HG03060 (cell line): ENCODE results near the gene UNC93B1.
"Not testable (repeated sequence)": the region's sequence is repeated elsewhere in the genome, so short reads cannot be mapped to it uniquely, and the experiment has no call there.

Source experiments
- ATAC-seq: cut with Tn5 transposase; IDR thresholded peaks from one replicate; pipeline ENCODE4 v1.9.1; 2021; ENCODE audit warnings: low read depth, moderate number of reproducible peaks; ENCODE audit not compliant: unreplicated experiment

UNC93B1 gene

DNA sequence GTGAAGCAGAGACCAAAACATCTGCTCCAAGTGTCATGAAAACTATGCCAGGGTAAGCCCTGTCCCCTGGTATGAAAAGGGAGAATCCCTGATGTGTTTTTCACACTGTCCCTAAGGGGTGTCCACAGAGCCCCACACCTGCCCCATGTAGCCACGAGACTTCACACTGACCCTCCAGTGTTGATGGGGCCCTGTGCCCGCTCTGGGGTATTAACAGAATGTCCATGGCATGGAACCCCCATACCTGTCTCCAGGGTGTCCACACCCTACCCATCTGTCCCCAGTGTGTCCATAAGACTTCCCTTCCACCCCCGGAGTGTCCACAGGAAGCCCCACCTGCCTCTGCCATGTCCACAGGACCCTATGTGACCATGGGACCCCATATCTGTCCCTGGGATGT is 8.8 kb downstream of the UNC93B1 start:
- ATAC-seq: not testable (repeated sequence)

DNA sequence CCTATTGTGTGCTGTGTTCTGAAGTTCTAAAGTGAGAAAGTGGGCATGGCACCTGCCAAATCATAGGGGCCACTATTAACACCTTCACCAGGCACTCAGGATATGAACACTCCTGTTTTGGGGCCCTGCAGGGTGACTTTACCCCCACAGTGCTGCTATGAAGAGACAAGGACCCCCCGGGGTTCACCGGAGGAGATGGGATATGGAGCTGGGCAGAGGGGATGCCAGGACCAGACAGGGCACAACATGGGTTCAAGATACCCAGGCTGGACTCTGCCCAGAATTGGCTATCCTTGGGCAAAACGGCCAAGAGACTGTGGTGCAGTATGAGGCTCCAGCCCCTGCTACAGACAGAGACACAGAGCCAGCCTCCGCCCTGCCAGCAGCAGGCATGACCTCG is 9.5 kb downstream of the UNC93B1 start:
- ATAC-seq: not testable (repeated sequence)

DNA sequence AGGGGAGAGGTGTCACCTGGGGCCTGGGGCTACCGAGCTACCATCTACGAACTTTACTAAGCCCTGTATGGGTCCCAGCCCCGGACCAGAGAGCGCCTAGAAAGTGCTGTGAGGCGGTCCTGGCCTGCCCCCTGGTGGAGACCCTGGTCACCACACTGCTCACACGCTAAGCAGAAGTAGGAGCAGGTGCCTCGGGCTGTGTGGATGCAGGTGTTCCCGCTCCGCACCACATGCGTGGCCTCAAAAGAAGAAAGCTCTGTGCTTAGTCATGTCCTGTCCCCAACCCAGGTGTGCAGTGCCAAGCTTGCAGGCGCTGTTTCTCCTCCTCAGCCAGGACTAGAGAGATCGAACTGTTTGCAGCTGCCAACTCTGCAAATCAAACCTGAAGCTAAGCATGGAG is 10.1 kb downstream of the UNC93B1 start:
- ATAC-seq: not testable (repeated sequence)

DNA sequence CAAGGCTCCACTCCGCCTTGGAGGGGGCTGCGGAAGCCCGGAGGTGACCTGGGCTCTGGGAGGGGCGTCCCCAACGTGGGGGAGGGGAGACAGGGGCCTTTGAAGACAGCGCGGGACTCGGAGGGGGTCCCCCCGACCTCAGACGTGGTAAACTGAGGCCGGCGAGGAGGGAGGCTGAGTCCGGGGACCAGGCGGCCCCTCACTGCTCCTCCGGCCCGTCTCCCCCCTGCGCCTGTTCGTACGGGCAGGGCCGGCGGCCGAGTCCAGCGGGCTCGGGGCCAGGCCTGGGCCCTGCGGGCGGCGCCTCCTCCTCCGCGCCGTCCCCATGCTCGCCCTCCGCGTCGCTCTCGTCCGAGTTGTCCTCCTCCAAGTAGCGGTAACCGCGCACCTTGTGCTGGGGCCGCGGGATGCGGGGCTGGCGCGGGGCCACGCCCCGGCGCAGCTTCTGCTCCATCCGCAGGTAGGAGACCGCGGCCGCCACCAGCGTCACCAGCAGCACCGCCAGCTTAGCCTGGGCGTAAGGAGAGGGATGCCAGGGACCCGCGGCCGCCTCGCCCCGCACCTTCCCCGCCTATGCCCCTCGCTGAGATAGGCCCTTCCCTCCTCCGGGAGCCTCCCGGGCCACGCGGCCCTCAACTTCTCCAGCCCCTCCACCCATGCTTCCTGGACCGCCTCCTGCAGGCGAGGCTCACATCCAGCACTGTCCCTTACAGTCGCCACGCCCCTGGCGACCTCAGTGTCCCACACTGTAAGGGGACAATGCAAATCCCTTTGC is 12.4 kb downstream of the UNC93B1 start:
- ATAC-seq: not testable (repeated sequence)

DNA sequence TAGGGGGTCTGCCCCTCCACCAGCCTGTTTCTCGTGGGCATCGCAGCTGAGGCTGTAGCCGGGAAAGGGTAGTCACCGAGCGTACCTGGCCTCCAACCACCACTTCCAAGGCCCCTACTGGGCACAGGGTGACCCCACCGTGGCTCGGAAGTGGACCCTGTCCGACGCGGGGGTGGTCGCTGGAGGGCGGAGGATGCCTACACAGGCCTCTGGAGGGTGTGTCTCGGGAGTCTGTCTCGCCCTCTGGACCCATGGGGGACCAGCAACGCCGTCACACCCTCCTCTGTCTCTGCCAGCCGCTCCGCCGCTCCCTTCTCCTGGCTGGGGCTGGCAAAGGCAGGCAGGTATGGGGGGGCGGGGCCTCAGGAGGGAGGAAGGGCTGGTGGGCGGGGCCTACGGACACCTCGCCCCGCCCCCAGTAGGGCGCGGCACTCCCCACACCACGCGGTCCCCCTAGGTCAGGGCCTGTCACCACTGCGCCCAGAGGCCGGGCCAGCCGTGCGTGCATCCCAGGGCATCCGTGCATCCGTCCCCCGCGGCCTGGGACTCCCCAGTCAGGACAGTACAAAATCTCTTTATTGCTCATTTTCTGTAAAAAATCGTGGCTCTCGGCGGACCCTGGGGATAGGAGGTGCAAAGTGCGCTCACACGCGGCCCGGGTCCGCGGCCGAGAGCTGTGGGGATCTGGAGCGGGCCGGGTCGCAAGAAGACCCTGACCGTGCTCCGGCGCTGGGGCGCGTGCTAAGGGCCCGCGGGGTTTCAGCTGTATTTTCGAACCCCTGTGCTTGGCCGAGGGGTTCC is 13.2 kb downstream of the UNC93B1 start:
- ATAC-seq: not testable (repeated sequence)

DNA sequence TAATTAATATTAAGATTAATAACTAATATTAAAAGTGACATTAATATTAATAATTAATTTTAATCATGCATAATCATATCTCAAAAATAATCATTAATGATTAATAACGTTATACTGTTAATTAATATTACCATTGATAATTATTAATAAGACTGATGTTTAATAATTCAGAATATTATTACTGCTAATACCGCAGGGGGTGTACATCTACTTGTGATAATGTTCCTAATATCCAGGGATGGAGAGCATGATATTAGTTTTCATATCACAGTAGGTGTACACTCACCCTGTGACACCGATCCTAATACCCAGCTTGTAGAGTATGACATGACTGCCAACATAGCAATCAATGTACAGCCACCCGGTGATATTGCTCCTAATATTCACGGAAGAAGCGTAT is 18.6 kb downstream of the UNC93B1 start:
- ATAC-seq: not testable (repeated sequence)

DNA sequence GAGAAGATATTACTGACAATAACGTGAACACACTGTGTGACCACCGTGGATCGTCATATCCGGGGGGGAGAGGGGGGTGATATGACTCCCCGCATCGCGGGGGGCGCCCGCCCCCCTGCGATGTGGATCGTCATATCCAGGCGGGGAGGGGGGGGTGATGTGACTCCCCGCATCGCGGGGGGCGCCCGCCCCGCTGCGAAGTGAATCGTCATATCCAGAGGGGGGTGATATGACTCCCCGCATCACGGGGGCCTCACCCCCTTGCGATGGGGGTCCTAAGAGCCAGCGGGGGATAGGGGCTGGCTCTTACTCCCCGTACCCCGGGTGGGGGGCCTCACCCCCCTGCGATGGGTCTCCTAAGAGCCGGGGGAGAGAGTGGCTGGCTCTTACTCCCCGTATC is 19.9 kb downstream of the UNC93B1 start:
- ATAC-seq: no peak

DNA sequence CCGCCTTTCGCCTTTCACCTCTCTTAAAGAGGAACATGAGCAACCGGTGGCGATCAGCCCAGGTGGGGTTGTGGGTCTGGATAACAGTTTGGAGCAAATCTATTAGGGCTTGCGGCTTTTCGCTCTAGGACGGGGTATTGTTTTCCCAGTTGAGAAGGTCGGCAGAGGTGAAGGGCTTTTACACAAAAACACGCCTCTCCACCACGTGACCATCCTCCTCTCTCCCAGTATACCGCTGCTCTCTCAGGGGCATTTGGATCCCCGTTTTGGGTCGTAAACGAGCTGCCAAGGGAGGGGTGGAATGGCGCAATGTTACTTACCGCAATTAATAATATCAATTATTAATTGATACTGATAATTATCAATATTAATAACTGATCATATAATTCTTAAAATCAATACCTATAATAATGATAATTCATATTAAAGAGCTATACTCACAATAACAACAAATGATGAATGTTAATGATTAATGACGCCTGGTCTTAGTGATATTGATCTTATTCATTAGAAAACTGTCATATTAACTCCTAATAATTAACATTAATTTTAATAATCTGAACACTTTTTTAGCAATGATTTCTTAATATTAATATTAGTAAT is 21.5 kb downstream of the UNC93B1 start:
- not testable (repeated sequence) for ATAC-seq

DNA sequence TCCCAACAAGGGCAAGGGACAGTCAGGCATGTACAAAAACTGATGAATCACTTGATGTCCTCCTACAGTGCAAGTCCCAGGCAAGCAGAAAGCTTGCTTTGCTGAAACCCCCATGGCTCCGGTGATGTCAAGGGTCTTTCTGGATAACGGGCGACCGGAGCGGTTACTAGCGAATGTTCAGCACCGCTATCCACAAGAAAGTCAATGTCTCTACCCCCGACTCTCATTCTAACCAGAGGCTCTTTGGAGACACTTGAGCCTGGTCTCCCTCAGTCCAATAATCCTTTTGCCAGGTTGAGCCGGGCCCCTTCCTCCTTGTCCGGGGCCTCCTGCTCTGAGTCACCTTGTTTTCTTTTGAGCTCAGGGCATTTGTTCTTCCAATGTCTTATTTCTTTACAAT is 22.7 kb downstream of the UNC93B1 start:
- not testable (repeated sequence) for ATAC-seq

DNA sequence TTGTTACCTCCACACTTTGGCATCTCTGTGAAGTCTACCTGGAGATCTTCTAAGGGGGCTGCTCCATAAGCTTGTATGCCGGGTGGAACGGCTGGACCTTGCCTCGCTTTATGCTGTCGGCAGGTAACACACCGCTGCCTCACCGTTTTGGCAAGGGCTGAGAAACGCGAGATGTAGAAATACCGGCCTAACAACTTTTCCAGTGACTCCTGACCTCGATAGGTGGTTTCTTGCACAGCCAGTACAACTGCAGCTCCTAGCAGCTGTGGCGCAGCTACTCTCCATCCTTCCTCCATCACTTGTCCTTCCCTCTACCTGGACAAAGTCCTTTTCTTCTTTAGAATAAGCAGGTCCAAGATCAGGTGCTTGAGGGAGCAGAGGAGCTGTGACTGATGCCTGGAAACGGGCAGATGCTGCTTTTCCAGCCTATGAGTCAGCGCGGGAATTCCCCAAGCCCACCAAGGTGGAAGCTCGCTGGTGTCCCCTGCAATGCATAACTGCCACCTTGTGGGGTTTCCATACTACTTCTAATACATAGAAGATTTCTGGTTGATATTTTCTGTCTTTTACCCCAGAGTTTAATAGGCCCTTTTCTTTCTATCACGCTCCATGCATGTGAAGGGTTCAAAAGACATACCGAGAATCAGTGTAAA is 25.0 kb downstream of the UNC93B1 start:
- ATAC-seq: not testable (repeated sequence)

DNA sequence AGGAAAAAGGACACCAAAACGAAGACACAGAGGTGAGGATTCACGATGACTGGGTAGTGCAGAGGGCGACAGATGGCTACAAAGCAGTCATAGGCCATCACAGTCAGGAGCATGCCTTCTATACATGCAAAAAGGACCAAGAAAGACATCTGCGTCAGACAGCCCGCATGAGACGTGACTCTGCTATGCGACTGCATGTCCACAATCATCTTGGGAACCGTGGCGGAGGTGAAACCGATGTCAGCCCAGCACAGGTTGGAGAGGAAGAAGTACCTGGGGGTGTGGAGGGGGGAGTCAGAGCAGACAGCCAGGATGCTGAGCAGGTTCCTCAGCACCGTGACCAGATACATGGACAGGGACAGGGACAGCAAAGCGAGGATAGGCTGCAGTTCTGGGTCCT is 29.2 kb downstream of the UNC93B1 start:
- ATAC-seq: not testable (repeated sequence)

DNA sequence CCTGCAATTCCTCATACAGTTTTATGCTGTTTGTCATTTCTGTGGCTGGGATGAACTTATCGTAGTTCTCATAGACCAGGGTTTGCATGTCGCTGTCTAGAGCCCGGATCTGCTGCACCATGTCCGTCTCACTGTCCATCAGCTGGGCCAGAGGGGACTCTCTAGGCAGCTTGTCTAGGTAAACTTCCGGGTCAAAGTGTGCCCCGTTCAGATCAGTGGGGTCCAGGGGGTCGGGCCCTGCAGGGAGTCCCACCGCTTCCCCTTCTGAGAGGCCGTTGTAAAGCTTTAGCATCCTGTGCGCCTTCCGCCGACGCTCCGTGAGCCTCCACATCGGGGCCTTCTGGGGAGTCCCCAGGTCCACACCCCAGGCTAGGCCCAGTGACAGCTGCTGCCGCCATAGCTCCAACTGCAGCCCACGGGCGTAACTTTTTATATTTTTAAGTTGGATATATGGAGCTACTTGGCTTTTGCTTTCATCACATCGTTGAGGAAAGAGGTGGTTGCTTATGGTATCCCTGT is 38.0 kb downstream of the UNC93B1 start:
- ATAC-seq: not testable (repeated sequence)

DNA sequence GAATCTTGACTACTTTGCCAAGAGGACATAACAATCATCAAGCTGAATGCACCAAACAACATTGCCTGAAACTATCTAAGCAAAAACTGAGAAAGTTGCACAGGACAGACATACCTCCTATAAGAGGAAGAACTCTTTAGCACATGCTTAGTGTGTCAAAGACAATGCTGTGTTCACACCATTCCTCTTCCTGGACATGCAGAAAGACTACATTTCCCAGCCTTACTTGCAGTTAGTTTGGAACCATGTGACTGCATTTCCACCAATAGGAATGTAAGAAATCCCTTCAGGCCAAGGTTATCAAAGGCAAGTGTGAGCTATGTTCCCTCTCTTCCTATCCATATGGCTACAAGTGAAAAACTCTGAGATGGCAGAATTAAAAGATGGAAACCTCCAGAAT is 39.2 kb downstream of the UNC93B1 start:
- not testable (repeated sequence) for ATAC-seq

DNA sequence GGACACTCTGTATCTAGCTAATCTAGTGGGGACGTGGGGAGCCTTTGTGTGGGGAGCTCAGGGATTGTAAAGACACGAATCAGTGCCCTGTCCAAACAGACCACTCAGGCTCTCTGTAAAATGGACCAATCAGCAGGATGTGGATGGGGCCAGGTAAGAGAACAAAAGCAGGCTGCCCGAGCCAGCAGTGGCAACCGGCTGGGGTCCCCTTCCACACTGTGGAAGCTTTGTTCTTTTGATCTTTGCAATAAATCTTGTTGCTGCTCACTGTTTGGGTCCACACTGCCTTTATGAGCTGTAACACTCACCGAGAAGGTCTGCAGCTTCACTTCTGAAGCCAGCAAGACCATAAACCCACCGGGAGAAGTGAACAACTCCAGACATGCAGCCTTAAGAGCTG is 40.0 kb downstream of the UNC93B1 start:
- not testable (repeated sequence) for ATAC-seq

DNA sequence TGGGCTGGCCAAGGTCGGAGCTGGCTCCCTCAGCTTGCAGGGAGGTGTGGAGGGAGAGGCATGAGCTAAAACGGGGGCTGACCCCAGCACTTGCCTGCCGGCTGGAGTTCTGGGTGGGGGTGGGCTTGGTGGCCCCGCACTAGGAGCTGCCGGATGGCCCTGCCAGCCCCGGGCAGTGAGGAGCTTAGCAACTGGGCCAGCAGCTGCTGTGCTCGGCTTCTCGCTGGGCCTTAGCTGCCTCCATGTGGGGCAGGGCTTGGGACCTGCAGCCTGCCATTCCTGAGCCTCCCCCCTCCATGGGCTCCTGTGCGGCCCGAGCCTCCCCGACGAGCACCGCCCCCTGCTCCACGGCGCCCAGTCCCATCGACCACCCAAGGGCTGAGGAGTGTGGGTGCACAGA is 40.7 kb downstream of the UNC93B1 start:
- ATAC-seq: not testable (repeated sequence)

DNA sequence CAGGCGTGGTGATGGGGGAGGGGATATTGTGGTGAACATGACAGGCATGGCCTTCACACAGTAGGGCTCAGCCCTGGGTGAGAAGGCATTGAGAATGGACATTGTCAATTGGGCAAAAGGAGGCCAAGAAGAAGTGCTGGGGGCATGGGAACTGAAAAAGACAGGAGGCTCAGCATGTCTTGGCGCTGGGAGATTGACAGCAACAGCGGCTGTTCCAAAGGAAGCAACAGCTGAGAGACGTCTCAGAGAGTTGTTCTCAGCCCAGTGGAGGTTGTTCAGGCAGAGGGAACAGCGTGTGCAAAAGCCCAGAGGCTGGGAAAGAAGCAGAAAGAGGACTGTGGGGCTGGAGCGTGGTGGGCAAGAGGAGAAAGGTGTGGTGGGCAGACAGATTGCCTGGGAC is 47.7 kb downstream of the UNC93B1 start:
- ATAC-seq: not testable (repeated sequence)

DNA sequence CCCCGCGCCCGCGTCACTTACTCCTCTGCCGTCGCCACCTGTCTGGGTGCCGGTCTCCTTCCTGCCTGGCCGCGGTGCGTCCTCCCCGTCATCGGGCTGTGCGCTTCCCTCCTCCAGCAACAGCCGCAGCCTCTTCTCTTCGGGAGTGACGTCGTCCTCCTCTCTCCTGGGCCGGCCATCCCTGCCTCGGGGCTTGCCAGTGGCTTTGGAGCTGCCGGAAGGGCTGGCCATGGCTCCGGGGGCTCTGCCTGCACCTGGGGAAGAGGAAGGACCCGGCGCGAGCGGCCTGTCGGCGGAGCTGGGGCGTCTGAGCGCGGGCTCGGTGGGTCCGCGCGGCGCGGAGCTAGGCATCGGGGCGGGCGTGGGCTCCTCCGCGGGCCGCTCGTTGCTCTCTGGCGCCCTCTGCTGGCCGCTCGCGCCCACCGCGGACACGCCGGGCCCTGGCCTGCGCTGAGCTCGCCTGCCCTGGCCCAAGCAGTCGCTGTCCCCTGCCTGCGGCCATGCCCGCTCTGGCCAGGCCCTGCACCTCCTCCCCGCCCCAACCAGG is 48.4 kb downstream of the UNC93B1 start:
- ATAC-seq: not testable (repeated sequence)

DNA sequence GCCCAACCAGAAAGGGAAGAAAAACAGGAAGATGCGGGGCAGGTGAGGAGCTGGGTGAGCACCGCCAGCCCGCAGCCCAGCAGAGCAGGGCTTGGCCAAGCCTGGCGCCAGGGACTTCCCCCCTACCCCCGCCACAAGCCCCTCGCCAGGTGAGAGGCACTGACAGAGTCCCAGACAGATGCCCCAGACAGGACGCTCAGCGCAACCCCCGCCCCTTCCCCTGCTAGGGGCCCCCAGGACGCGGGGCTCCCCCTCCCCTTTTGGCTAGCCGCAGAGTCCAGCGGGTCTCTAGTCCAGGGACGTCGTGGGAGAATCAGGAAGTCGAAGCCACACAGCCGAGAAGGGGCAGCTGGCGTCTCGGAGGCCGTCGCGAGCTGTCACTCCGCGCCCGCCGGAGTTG is 48.9 kb downstream of the UNC93B1 start:
- ATAC-seq: not testable (repeated sequence)

DNA sequence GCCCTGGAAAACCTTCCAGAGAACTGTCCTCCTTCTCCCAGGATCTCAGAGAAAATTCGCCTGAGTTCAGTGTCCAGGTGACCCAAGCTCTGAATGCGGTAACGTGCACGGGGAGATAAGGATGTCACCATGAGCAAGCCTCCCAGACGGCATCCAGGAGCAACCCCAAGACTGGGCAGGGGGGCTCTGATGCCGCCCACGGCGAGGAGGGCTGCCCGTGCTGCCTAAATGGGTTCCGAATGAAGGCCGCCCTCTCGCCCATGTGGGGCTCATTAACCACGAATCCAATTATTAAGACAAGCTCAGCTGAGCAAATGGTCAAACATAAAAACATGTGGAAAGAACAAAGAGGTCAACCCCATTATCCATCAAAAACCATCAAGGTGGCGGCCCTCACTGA is 49.6 kb downstream of the UNC93B1 start:
- ATAC-seq: not testable (repeated sequence)

DNA sequence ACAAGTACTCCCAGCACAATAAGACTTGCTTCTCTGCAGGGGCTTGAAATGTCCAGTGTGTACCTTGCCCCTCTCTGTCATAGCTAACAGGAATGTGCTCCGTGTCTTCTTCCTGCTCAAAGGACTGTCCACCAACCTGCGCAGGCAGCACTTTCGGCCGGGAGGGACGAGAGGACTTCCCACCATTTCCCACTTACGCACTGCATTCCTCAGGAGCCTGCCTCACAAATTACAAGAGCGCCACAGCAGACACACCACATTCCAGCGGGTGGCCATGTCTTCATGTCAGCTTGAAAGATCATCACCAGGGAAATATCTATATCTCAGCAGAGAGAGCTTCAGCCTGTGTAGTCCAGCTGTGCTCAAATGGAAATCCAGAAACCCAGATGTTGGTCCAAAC is 53.2 kb downstream of the UNC93B1 start:
- not testable (repeated sequence) for ATAC-seq
